ENCODE data around the gene SEC14L3.
"Not testable (repeated sequence)": the region's sequence is repeated elsewhere in the genome, so short reads cannot be mapped to it uniquely, and the experiment has no call there.

The SEC14L3 gene

DNA sequence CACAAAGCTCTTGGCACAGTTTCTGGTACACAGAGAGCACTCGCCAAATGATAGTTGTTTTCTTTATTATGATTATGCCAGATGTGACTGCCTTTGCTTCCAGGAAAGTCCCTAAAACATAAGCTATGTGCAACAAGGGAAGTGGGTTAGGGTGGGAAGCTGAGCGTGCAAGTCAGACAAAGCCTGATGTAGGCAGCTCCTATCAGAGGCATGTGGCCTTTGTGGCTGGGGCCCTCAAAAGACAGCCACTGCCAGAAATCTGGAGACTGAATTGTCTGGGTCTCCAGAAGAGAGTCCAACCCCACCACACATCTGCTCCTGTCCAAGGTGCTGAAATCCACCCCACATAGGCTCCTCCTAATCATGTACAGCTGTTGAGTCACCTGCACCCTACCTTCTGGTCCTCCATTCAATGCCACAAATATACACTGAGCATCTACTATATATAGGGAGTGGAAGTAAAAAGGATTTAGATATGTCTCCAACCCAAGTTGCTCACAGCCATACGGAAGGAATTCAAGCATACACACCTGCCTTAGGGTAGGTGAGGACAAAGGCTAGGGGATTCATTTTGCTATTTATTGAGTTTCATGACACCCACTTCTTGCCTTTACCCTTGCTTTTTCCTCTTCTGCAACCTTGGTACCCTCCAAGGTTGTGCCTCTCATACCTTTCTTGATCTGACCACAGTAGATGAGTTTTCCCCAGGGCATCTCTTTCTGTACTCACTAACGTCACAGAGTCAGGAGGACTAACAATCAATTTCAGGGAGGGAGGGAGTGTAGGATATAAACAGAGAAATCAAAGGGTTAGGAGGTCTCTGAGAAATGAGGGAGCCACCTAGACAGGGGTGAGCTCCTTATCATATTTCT is 12.4 kb downstream of the SEC14L3 start:
- DNase-seq (ENCODE audit: low read depth), result peak; percentile 58
- TF ChIP-seq, protein P1, sequence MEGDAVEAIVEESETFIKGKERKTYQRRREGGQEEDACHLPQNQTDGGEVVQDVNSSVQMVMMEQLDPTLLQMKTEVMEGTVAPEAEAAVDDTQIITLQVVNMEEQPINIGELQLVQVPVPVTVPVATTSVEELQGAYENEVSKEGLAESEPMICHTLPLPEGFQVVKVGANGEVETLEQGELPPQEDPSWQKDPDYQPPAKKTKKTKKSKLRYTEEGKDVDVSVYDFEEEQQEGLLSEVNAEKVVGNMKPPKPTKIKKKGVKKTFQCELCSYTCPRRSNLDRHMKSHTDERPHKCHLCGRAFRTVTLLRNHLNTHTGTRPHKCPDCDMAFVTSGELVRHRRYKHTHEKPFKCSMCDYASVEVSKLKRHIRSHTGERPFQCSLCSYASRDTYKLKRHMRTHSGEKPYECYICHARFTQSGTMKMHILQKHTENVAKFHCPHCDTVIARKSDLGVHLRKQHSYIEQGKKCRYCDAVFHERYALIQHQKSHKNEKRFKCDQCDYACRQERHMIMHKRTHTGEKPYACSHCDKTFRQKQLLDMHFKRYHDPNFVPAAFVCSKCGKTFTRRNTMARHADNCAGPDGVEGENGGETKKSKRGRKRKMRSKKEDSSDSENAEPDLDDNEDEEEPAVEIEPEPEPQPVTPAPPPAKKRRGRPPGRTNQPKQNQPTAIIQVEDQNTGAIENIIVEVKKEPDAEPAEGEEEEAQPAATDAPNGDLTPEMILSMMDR (IDR thresholded peaks at IDR 0.05; ENCODE audit: insufficient read depth, low read depth, low read length, missing control alignments), result no peak
- H3K4me3 ChIP-seq (ENCODE audit: low read length), result no peak overlapping the region

DNA sequence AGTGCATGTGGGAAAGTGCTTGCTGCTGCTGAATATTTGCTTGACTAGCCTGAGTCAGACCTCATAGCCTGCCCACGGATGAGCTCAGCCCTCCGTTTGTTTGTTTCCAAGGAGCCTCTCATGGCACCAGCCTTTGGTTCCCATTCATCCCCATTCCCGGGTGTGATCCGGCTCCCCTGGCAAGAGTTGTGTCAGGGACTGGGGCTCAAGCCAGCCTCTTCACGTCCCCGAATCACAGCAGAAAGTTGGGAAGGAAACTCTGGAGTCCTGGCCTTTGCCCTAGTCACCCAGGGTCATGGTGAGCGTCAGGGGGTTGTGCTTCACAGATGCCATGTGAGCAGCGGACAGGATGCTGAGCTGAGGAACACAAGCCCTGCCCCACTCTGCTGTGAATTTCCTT is 13.8 kb downstream of the SEC14L3 start:
- TF ChIP-seq, protein P1 (IDR thresholded peaks at IDR 0.05; ENCODE audit: insufficient read depth, low read depth, low read length, missing control alignments), result no peak
- peak; percentile 13 for DNase-seq (ENCODE audit: low read depth)
- no peak overlapping the region for H3K4me3 ChIP-seq (ENCODE audit: low read length)

DNA sequence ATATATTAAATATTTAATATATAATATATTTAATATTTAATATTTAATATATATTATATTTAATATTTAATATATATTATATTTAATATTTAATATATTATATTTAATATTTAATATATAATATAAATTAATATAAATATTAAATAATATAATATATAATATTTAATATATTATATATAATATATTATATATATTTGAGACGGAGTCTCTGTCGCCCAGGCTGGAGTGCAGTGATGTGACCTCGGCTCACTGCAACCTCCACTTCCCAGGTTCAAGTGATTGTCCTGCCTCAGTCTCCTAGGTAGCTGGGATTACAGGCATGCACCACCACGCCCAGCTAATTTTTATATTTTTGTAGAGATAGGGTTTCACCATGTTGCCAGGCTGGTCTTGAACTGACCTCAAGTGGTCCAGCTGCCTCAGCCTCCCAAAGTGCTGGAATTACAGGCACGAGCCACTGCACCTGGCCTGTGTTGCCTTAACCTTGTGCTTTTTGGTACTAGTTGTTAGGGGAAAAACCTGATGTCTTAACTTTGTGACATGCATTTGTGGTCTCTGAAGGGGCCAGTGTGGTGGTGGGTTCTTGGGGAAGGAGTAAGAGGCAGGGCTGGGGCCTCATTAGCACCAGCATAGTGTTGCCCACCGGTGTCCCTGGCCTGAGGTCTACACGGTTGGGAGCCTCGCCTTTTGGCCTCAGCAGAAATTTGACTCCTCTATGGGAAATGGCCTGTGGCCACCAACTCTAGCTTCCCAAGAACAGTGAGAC is 16.6 kb downstream of the SEC14L3 start:
- H3K4me3 ChIP-seq (ENCODE audit: low read length), result no peak overlapping the region
- DNase-seq (ENCODE audit: low read depth), result no peak
- TF ChIP-seq, protein P1 (IDR thresholded peaks at IDR 0.05; ENCODE audit: insufficient read depth, low read depth, low read length, missing control alignments), result no peak

DNA sequence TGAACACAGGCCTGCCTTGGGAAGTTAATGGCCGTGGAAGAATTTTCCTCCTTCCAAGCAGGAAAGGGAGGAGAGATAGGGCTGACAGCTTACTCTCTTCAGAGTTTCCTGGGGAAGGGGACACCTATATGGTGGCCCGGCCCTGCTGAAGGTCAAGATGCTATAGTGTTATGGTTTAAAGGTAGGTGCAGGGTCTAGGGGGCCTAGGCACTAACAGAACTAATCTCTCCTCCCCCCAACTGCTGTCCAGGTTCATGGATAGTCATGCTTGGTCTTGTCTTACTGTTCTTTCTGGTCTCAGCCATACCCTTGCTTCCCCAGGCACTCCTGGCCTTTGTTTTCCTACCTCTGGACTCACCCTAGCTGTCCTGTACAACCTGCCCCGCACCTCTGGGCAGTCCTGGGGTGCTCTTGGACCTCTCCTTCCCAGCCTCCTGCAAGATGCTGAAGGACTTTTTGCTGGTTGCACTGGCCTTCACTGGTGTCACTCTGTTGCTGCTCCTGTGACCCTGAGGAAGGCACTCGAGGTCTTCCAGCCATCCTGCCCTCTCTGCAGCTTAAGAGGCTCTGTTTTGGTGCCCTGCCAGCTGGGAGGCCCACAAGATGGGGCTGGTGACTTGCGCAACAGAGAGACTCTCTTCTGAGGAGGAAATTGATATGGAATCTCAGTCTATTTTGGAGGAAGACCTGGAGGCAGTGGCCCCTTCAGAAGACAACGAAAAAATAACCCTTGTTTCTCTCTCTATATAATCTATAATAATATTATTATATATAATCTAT is 17.9 kb downstream of the SEC14L3 start:
- TF ChIP-seq, protein P1 (IDR thresholded peaks at IDR 0.05; ENCODE audit: insufficient read depth, low read depth, low read length, missing control alignments), result no peak
- H3K4me3 ChIP-seq (ENCODE audit: low read length), result no peak overlapping the region
- no peak for DNase-seq (ENCODE audit: low read depth)

DNA sequence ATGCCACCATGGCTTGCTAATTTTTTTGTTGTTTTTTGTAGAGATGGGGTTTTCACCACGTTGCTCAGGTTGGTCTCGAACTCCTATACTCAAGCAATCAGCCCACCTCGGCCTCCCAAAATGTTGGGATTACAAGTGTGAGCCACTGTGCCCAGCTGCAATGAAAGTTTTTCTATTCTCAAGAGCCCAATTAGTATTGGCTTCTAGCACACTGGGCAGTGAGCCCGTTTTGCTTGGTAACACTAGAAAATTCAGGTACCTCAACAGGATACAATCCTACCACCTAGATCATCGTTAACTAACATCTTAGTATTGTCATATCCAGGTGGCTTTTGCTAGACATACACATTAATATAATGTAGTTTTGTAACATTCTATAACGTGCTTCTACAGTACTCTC is 19.0 kb downstream of the SEC14L3 start:
- no peak overlapping the region for H3K4me3 ChIP-seq (ENCODE audit: low read length)
- no peak for DNase-seq (ENCODE audit: low read depth)
- TF ChIP-seq, protein P1 (IDR thresholded peaks at IDR 0.05; ENCODE audit: insufficient read depth, low read depth, low read length, missing control alignments), result no peak

DNA sequence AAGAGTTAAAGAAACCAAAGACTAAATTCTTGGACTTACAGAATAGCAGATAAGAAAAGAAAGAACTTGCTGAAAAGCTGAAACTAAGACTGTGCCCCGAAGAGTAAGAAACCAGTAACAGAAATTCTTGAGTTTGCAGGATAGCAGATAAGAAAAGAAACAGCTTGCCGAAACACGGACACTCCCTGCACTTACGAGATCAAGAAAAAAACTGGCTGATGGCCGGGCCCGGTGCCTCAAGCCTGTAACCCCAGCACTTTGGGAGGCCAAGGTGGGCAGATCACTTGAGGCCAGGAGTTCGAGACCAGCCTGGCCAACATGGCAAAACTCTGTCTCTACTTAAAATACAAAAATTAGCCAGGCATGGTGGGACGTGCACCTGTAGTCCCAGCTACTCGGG is 20.3 kb downstream of the SEC14L3 start:
- not testable (repeated sequence) for DNase-seq (ENCODE audit: low read depth)

GRCh38 chr22:30447656-30448055 is 24.2 kb downstream of the SEC14L3 start:
- TF ChIP-seq, protein P1 (IDR thresholded peaks at IDR 0.05; ENCODE audit: insufficient read depth, low read depth, low read length, missing control alignments), result no peak
- DNase-seq (ENCODE audit: low read depth), result no peak
- H3K4me3 ChIP-seq (ENCODE audit: low read length), result no peak overlapping the region

More for the DNA sequence above, 20.3 kb downstream of the SEC14L3 start:
- H3K4me3 ChIP-seq (ENCODE audit: low read length), result not testable (repeated sequence)
